ENCODE measurements around the gene GSC2.
A peak's percentile ranks its signal among the peaks of the same experiment; 100 is the strongest.

The GSC2 gene

GRCh38 chr22:19179497-19180048 lies 29.5 kb upstream of the GSC2 start:
- H3K36me3 ChIP-seq: peaks cover 0 to 28% (median 10%) of the 10 kb centered on the region in 11 experiments; a peak in 9 of 22 replicates
- peak overlapping the region in 4 of 11 experiments; percentile 96 to 99 (median 98); a peak in 3 of 22 replicates for H3K27ac ChIP-seq
- H3K4me2 ChIP-seq: peak overlapping the region; percentile 96 to 100 (median 98)
- H3K9ac ChIP-seq: peak overlapping the region in 10 of 11 experiments; percentile 85 to 100 (median 98); a peak in 19 of 22 replicates
- H3K4me1 ChIP-seq: peaks cover 46 to 63% (median 59%) of the 10 kb centered on the region in 10 experiments
- H3K4me3 ChIP-seq: peak overlapping the region; percentile 84 to 99 (median 94)
- no peaks in the 10 kb centered on the region for H3K27me3 ChIP-seq
- no peak for TF ChIP-seq Cebpa-rat (IDR thresholded peaks at IDR 0.05)
- H3K9me3 ChIP-seq (replicated peaks in 1 of 11): no peaks in the 10 kb centered on the region
- H4K20me1 ChIP-seq: peaks cover 8 to 61% (median 33%) of the 10 kb centered on the region in 11 experiments; a peak in 19 of 22 replicates

GRCh38 chr22:19178657-19179496 lies 28.8 kb upstream of the GSC2 start, which contains the start of gene SLC25A1:
TSS of gene SLC25A1 (minus strand) at chr22:19178736. CDS start at chr22:19178673, 63 bp downstream.
- peaks cover 8 to 65% (median 35%) of the 10 kb centered on the region in 11 experiments; a peak in 19 of 22 replicates for H4K20me1 ChIP-seq
- H3K9me3 ChIP-seq (replicated peaks in 1 of 11): no peaks in the 10 kb centered on the region
- peak within 1 kb of the TSS; percentile 83 to 99 (median 96) for H3K27ac ChIP-seq
- no peaks in the 10 kb centered on the region for H3K27me3 ChIP-seq
- peak within 1 kb of the TSS; percentile 96 to 100 (median 98) for H3K4me2 ChIP-seq
- peaks cover 53 to 70% (median 66%) of the 10 kb centered on the region in 10 experiments for H3K4me1 ChIP-seq
- H3K4me3 ChIP-seq: peak within 1 kb of the TSS; percentile 84 to 99 (median 94)
- peak within 1 kb of the TSS; percentile 85 to 100 (median 98) for H3K9ac ChIP-seq
- H3K36me3 ChIP-seq: peaks cover 0 to 28% (median 10%) of the 10 kb centered on the region in 11 experiments; a peak in 10 of 22 replicates
- TF ChIP-seq Cebpa-rat (IDR thresholded peaks at IDR 0.05): no peak

- peaks cover 60 to 77% (median 73%) of the 10 kb centered on the region in 10 experiments for H3K4me1 ChIP-seq
- peak overlapping the region; percentile 96 to 100 (median 98) for H3K4me2 ChIP-seq
- no peaks in the 10 kb centered on the region for H3K27me3 ChIP-seq
- peak overlapping the region; percentile 83 to 99 (median 96) for H3K27ac ChIP-seq
- no peak for TF ChIP-seq Cebpa-rat (IDR thresholded peaks at IDR 0.05)
- peak overlapping the region; percentile 84 to 99 (median 94) for H3K4me3 ChIP-seq
- no peaks in the 10 kb centered on the region for H3K9me3 ChIP-seq (replicated peaks in 1 of 11)
- H4K20me1 ChIP-seq: peaks cover 8 to 69% (median 39%) of the 10 kb centered on the region in 11 experiments; a peak in 19 of 22 replicates
- peak overlapping the region; percentile 85 to 100 (median 98) for H3K9ac ChIP-seq
- H3K36me3 ChIP-seq: peaks cover 0 to 31% (median 13%) of the 10 kb centered on the region in 11 experiments; a peak in 10 of 22 replicates
Measured at GRCh38 chr22:19178065-19178656, 28.1 kb upstream of the GSC2 start.

- H3K9me3 ChIP-seq (replicated peaks in 1 of 11): no peaks in the 10 kb centered on the region
- peak overlapping the region; percentile 84 to 99 (median 94) for H3K4me3 ChIP-seq
- H3K9ac ChIP-seq: peak overlapping the region; percentile 85 to 100 (median 98)
- peaks cover 8 to 74% (median 46%) of the 10 kb centered on the region in 11 experiments; a peak in 19 of 22 replicates for H4K20me1 ChIP-seq
- H3K27ac ChIP-seq: peak overlapping the region; percentile 83 to 99 (median 96)
- peak overlapping the region; percentile 96 to 100 (median 98) for H3K4me2 ChIP-seq
- H3K36me3 ChIP-seq: peaks cover 0 to 38% (median 13%) of the 10 kb centered on the region in 11 experiments; a peak in 10 of 22 replicates
- peaks cover 65 to 78% (median 76%) of the 10 kb centered on the region in 10 experiments for H3K4me1 ChIP-seq
- TF ChIP-seq Cebpa-rat (IDR thresholded peaks at IDR 0.05): no peak
- no peaks in the 10 kb centered on the region for H3K27me3 ChIP-seq
Measured at GRCh38 chr22:19177164-19178064, 27.3 kb upstream of the GSC2 start.

GRCh38 chr22:19176732-19177131 lies 26.6 kb upstream of the GSC2 start:
- peaks cover 63 to 73% (median 71%) of the 10 kb centered on the region in 10 experiments for H3K4me1 ChIP-seq
- no peaks in the 10 kb centered on the region for H3K27me3 ChIP-seq
- TF ChIP-seq Cebpa-rat (IDR thresholded peaks at IDR 0.05): 0 out of 22 replicates have a peak, but pooled peaks of 1 of the 11 experiments have one; percentile 4
- H3K9ac ChIP-seq: peak overlapping the region; percentile 85 to 100 (median 98); a peak in 19 of 22 replicates
- no peaks in the 10 kb centered on the region for H3K9me3 ChIP-seq (replicated peaks in 1 of 11)
- peak overlapping the region in 9 of 10 experiments; percentile 84 to 98 (median 92); a peak in 17 of 20 replicates for H3K4me3 ChIP-seq
- peak overlapping the region; percentile 96 to 100 (median 98) for H3K4me2 ChIP-seq
- H3K27ac ChIP-seq: peak overlapping the region in 8 of 11 experiments; percentile 90 to 99 (median 98); a peak in 16 of 22 replicates
- peaks cover 8 to 70% (median 49%) of the 10 kb centered on the region in 11 experiments; a peak in 19 of 22 replicates for H4K20me1 ChIP-seq
- peaks cover 0 to 38% (median 13%) of the 10 kb centered on the region in 11 experiments; a peak in 10 of 22 replicates for H3K36me3 ChIP-seq

GRCh38 chr22:19176175-19176643 lies 26.1 kb upstream of the GSC2 start:
- Histone ChIP-seq H3K36me3 (peaks cover 0 to 38% (median 13%) of the 10 kb centered on the region in 11 experiments; a peak in 10 of 22 replicates), H3K4me2 (peak overlapping the region; percentile 96 to 100 (median 98); a peak in 21 of 22 replicates), H4K20me1 (peaks cover 8 to 68% (median 47%) of the 10 kb centered on the region in 11 experiments; a peak in 19 of 22 replicates), H3K4me3 (peak overlapping the region in 7 of 10 experiments; percentile 87 to 98 (median 92); a peak in 12 of 20 replicates), H3K27ac (peak overlapping the region in 8 of 11 experiments; percentile 90 to 99 (median 98); a peak in 16 of 22 replicates), H3K4me1 (peaks cover 61 to 69% (median 67%) of the 10 kb centered on the region in 10 experiments), H3K9me3 (replicated peaks in 1 of 11) (no peaks in the 10 kb centered on the region), H3K9ac (peak overlapping the region in 10 of 11 experiments; percentile 85 to 100 (median 98); a peak in 17 of 22 replicates), H3K27me3 (peaks cover 0 to under 1% (median 0%) of the 10 kb centered on the region in 11 experiments; a peak in 6 of 22 replicates)
- TF ChIP-seq Cebpa-rat (IDR thresholded peaks at IDR 0.05): no peak

GRCh38 chr22:19175602-19176174 lies 25.6 kb upstream of the GSC2 start:
- Histone ChIP-seq H4K20me1 (peaks cover 8 to 68% (median 47%) of the 10 kb centered on the region in 11 experiments; a peak in 19 of 22 replicates), H3K27ac (peak overlapping the region in 9 of 11 experiments; percentile 37 to 99 (median 97); a peak in 17 of 22 replicates), H3K27me3 (peaks cover under 1 to 6% (median 5%) of the 10 kb centered on the region in 11 experiments), H3K4me3 (peak overlapping the region in 4 of 10 experiments; percentile 28 to 98 (median 92); a peak in 3 of 20 replicates), H3K36me3 (peaks cover 0 to 38% (median 13%) of the 10 kb centered on the region in 11 experiments; a peak in 10 of 22 replicates), H3K4me2 (peak overlapping the region; percentile 96 to 100 (median 98); a peak in 21 of 22 replicates), H3K9me3 (replicated peaks in 1 of 11) (no peaks in the 10 kb centered on the region), H3K4me1 (peaks cover 64 to 72% (median 70%) of the 10 kb centered on the region in 10 experiments), H3K9ac (peak overlapping the region in 10 of 11 experiments; percentile 41 to 100 (median 98); a peak in 17 of 22 replicates)
- no peak for TF ChIP-seq Cebpa-rat (IDR thresholded peaks at IDR 0.05)
